T-helper 1 cell treated with Interleukin-12 subunit alpha and Interleukin-12 subunit beta and Interleukin-4 antibody, amounts not matched to agents 30 μg/mL and 1 μg/mL, for 36 hours (primary cell): ENCODE data around the gene CCDC40.
"Not testable (repeated sequence)": the region's sequence is repeated elsewhere in the genome, so short reads cannot be mapped to it uniquely, and the experiment has no call there.

Experiments used
- H3K27ac Mint-ChIP-seq: one replicate; pipeline ENCODE4 v1.8.0; 2021; ENCODE audit warnings: mild to moderate bottlenecking, mixed read lengths
- H3K27me3 Mint-ChIP-seq: one replicate; pipeline ENCODE4 v1.8.0; 2021; ENCODE audit warnings: low read depth, mixed read lengths
- H3K36me3 Mint-ChIP-seq: one replicate; pipeline ENCODE4 v1.8.0; 2021; ENCODE audit warnings: low read depth, mixed read lengths
- H3K4me1 Mint-ChIP-seq: one replicate; pipeline ENCODE4 v1.8.0; 2021; ENCODE audit warnings: low read depth, mixed read lengths
- H3K4me3 Mint-ChIP-seq: one replicate; pipeline ENCODE4 v1.8.0; 2021; ENCODE audit warnings: mild to moderate bottlenecking, moderate library complexity, mixed read lengths
- H3K9me3 Mint-ChIP-seq: one replicate; pipeline ENCODE4 v1.8.0; 2021; ENCODE audit warnings: mixed read lengths

Gene CCDC40

DNA sequence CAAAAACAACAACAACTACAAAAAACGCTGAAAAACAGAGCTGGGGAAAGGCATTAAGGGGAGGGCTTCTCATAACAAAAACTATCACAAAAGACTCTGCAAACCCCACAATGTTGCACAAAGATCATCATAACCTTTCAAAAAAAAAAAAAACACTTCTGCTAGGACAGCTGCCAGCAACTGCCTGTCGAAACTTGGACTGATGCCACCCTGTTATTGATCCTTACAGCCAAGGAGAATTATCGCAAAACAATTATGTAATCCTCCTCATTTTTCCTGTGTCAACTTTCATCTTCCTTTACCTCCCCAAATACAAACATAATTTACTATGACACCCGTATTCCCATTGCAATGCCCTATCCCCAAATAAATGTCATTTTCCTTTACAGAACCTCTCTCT lies 9.3 kb downstream of the CCDC40 start:
- Mint-ChIP-seq H3K36me3 (no peaks in the 10 kb centered on the region), H3K9me3 (no peaks in the 10 kb centered on the region), H3K4me3 (no peak overlapping the region), H3K27ac (no peak overlapping the region), H3K4me1 (no peaks in the 10 kb centered on the region), H3K27me3 (no peaks in the 10 kb centered on the region)

DNA sequence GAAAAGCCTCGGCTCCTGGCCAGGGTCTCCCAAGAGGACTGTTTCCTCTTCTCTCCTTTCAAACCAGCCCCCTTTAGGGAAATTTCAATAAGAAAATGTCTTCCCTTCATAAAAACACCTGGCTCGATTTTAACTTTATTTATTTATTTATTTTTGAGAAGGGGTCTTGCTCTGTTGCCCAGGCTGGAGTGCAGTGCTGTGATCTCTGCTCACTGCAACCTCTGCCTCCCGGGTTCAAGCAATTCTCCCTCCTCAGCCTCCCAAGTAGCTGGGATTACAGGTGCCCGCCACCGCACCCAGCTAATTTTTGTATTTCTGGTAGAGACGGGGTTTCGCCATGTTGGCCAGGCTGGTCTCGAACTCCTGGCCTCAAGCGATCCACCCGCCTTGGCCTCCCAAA lies 10.3 kb downstream of the CCDC40 start:
- H3K27ac Mint-ChIP-seq = not testable (repeated sequence)

DNA sequence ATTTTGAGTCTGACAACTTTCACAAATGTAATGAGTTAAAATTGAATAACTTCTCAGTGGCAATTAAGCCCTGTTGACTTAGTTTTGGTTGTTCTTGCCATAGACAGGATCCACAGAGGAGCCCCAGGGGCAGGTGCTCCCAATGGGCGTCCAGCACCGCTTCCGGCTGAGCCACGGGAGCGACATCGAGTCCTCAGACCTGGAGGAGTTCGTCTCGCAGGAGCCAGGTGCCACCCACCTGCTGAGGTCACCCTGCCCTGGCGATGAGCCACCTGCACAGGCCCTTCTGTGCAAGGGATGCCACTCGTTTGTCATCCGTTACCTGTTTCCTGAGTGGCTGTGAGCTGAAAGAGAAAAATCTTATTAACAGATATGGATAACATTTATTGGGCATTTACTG lies 10.7 kb downstream of the CCDC40 start:
- H3K27ac Mint-ChIP-seq = no peak overlapping the region
- no peaks in the 10 kb centered on the region for H3K27me3 Mint-ChIP-seq
- H3K4me1 Mint-ChIP-seq = no peaks in the 10 kb centered on the region
- H3K9me3 Mint-ChIP-seq = no peaks in the 10 kb centered on the region
- H3K4me3 Mint-ChIP-seq = no peak overlapping the region
- no peaks in the 10 kb centered on the region for H3K36me3 Mint-ChIP-seq

More for the DNA sequence above, 10.3 kb downstream of the CCDC40 start:
- H3K9me3 Mint-ChIP-seq, H3K4me1 Mint-ChIP-seq, H3K4me3 Mint-ChIP-seq, H3K27me3 Mint-ChIP-seq, H3K36me3 Mint-ChIP-seq: not testable (repeated sequence)

DNA sequence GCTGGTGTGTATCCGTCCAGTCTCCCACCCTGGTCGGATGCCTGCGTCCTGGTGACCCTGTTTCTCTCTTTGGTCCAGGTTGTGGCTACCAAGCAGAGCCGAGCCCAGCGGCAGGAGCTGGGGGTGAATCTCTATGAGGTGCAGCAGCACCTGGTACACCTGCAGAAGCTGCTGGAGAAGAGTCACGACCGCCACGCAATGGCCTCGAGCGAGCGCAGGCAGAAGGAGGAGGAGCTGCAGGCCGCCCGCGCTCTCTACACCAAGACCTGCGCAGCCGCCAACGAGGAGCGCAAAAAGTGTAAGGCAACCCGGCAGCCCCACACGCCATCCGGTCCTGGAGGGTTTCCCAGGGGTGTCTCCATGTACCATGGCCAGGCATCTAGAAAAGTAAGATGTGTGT lies 13.5 kb downstream of the CCDC40 start:
- H3K4me1 Mint-ChIP-seq = no peaks in the 10 kb centered on the region
- H3K9me3 Mint-ChIP-seq = no peaks in the 10 kb centered on the region
- no peak overlapping the region for H3K4me3 Mint-ChIP-seq
- H3K36me3 Mint-ChIP-seq = no peaks in the 10 kb centered on the region
- no peak overlapping the region for H3K27ac Mint-ChIP-seq
- H3K27me3 Mint-ChIP-seq = peaks cover 4% of the 10 kb centered on the region

DNA sequence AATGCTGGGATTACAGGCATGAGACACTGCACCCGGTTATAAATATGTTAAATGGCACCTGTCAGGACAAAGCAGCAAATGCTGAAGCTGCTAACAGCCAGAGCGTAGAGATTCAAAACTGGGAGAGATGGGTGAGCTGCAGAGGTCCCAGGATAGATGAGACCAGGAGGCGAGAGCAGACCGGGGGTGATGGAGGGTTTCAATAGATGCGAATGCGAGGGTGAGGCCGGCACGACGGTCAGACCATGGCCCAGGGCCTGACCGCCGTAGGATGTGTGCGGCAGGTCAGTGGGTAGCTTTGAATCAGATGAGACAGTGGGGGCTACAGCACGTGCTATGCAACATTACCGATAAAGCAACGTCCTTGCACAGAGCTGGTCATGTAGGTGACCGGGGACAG lies 14.3 kb downstream of the CCDC40 start:
- Mint-ChIP-seq H3K27ac (no peak overlapping the region), H3K4me1 (no peaks in the 10 kb centered on the region), H3K27me3 (peaks cover 4% of the 10 kb centered on the region), H3K36me3 (no peaks in the 10 kb centered on the region), H3K4me3 (no peak overlapping the region), H3K9me3 (no peaks in the 10 kb centered on the region)

DNA sequence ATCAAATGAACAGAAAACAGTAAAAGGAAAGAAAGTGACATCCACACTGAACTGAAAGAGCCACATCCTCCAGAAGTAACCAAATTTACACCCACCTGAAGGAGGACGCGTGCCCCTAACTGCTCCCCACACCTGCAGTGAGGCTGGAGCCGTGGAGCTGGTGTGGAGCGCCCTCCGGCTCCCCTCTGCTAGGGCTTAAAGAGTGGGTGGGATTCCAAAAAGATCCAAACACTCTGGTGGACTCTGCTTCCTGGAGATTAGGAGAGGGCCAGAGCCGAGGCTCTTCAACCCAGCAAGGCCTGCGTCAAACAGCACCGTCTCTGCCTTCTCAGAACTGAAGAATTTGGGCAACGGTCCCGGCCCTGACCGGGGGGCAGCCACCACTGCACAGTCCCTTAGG lies 15.2 kb downstream of the CCDC40 start:
- peaks cover 4% of the 10 kb centered on the region for H3K27me3 Mint-ChIP-seq
- H3K4me1 Mint-ChIP-seq = no peaks in the 10 kb centered on the region
- no peak overlapping the region for H3K27ac Mint-ChIP-seq
- no peaks in the 10 kb centered on the region for H3K36me3 Mint-ChIP-seq
- no peaks in the 10 kb centered on the region for H3K9me3 Mint-ChIP-seq
- H3K4me3 Mint-ChIP-seq = no peak overlapping the region

DNA sequence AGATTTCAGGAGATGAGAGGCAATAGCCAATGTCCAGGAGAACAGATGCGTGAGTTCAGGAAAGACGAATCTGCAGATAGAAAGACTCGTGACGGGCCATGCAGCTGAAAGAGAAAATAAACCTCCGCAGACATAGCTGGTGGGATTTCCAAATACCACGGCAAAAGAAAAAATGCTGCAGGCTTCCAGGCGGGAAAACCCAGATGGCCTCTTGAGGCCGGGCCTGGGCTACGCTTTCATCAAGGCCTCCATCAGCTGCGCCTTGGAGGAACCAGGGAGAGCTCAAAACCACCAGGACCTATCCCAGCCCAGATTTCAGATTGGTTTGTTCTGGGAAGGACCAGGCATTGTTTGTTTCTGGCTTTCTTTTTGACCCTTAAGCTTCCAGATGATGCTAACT lies 16.7 kb downstream of the CCDC40 start:
- Mint-ChIP-seq H3K27ac (no peak overlapping the region), H3K27me3 (peaks cover 4% of the 10 kb centered on the region), H3K36me3 (no peaks in the 10 kb centered on the region)

DNA sequence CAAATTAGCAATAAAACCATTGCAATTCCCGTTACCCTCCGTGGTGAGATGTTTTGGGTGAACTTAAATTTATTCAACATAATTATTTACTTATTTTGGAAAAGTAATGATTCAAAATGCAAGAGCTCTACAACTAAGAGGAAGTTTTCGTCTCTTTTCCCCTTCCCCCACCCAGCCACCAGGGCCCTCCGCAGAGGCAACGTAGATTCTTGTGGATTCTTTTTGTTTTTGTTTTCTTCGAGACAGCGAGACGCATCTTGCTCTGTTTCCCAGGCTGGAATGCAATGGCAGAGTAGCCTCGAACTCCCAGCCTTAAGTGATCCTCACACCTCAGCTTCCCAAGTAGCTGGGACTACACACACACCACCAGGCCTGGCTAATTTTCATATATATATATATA lies 19.2 kb downstream of the CCDC40 start:
- no peak overlapping the region for H3K4me3 Mint-ChIP-seq
- H3K27me3 Mint-ChIP-seq = peaks cover 4% of the 10 kb centered on the region
- H3K27ac Mint-ChIP-seq = no peak overlapping the region
- no peaks in the 10 kb centered on the region for H3K4me1 Mint-ChIP-seq
- H3K9me3 Mint-ChIP-seq = no peaks in the 10 kb centered on the region
- H3K36me3 Mint-ChIP-seq = no peaks in the 10 kb centered on the region

More for the DNA sequence above, 16.7 kb downstream of the CCDC40 start:
- H3K9me3 Mint-ChIP-seq = no peaks in the 10 kb centered on the region
- H3K4me1 Mint-ChIP-seq = no peaks in the 10 kb centered on the region
- no peak overlapping the region for H3K4me3 Mint-ChIP-seq

DNA sequence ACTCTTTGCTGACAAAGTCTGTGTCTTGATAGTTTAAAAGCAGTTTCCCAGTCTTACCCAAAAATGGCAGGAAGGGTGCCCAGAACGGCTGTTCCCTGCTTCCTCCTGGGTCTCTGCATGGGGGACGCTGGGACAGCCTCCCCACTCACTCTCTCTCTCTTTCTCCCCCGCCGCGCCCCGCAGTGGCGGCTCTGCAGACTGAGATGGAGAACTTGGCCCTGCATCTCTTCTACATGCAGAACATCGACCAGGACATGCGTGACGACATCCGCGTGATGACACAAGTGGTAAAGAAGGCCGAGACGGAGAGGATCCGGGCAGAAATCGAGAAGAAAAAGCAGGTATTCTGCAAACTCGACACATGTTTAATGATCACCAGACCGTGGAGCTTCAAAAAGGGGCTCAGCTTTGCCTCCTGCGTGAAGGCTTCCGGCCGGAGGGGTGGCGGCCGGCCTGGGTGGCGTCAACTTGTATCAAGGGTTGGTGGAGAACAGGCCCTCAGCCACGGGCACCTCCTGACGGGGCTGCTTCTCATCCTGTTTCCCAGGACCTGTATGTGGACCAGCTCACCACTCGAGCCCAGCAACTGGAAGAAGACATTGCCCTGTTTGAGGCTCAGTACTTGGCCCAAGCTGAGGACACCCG lies 22.0 kb downstream of the CCDC40 start:
- H3K9me3 Mint-ChIP-seq = no peaks in the 10 kb centered on the region
- no peaks in the 10 kb centered on the region for H3K27me3 Mint-ChIP-seq
- no peaks in the 10 kb centered on the region for H3K4me1 Mint-ChIP-seq
- H3K27ac Mint-ChIP-seq = no peak overlapping the region
- H3K4me3 Mint-ChIP-seq = no peak overlapping the region
- no peaks in the 10 kb centered on the region for H3K36me3 Mint-ChIP-seq

DNA sequence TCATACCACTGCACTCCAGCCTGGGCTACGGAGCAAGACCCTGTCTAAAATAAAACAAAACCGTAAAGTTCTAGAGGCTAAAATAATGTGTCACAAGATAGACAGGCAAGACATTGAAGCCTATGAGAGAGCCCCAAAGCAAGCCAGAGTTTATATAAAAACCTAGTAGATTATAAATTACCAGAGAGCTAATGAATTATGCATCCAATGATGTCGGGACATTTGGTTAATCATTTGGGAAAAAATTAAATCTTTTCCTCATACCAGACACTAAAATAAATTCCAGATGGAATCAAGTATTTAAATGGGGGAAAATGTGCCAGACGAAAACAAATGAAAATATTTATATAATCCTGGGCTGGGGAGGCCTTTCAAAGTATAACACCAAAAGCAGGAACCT lies 24.2 kb downstream of the CCDC40 start:
- no peak overlapping the region for H3K4me3 Mint-ChIP-seq
- no peaks in the 10 kb centered on the region for H3K4me1 Mint-ChIP-seq
- no peaks in the 10 kb centered on the region for H3K27me3 Mint-ChIP-seq
- H3K9me3 Mint-ChIP-seq = no peaks in the 10 kb centered on the region
- no peak overlapping the region for H3K27ac Mint-ChIP-seq
- H3K36me3 Mint-ChIP-seq = no peaks in the 10 kb centered on the region

DNA sequence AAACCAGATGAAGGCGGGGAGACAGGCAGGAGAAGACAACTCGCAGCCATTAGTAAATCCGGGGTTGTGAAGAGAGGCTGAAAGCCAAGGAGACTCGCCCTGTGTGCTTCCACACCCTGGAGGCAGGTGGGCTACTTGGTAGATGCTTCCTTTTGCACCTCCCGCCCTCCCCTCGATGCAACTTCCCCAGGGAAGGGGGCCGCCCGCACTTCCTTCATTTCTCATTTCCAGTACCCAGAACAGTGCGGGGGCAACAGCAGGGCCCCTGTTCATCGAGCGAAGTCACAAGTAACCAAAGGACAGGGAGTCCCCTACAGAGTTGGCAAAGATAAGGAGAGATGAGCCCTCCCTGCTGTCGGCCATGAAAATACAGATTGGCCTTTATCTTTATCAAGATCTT lies 25.0 kb downstream of the CCDC40 start:
- H3K27me3 Mint-ChIP-seq = no peaks in the 10 kb centered on the region
- H3K27ac Mint-ChIP-seq = no peak overlapping the region
- H3K9me3 Mint-ChIP-seq = no peaks in the 10 kb centered on the region
- H3K4me1 Mint-ChIP-seq = no peaks in the 10 kb centered on the region
- no peak overlapping the region for H3K4me3 Mint-ChIP-seq
- no peaks in the 10 kb centered on the region for H3K36me3 Mint-ChIP-seq

DNA sequence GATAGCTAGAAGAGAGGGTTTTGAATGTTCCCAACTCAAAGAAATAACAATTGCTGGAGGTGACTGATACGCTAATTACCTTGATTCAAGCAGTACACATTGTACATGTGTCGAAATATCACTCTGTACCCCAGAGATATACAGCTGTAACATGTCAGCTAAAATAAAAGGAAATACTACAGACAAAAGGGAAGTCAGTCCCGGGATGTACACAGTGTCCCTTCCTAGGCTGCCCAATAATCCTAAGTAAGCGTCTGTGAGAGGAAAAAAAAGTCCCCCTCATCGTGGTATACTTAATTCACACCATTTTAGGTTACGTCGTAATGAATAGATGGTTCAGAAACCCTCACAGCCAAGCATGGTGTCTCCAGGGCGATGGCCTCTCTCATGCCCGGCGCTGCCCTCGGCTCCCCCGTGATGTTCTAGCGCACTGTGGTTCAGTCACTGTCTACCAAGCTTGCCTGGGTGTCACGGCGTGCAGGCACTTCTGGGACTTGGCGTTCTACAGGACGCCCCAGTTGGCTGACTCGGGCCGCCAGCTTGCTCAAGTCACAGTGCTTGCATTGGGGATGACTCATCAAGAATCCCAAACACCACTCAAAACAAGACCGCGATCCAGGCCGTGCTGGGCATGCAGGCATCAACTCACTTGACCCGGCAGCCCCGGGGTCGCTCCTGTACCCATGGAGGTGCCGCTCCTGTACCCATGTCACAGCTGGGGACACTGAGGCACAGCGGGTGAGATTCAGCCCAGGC lies 27.6 kb downstream of the CCDC40 start:
- H3K27me3 Mint-ChIP-seq = no peaks in the 10 kb centered on the region
- no peak overlapping the region for H3K4me3 Mint-ChIP-seq
- H3K4me1 Mint-ChIP-seq = no peaks in the 10 kb centered on the region
- H3K9me3 Mint-ChIP-seq = no peaks in the 10 kb centered on the region
- no peak overlapping the region for H3K27ac Mint-ChIP-seq
- no peaks in the 10 kb centered on the region for H3K36me3 Mint-ChIP-seq

DNA sequence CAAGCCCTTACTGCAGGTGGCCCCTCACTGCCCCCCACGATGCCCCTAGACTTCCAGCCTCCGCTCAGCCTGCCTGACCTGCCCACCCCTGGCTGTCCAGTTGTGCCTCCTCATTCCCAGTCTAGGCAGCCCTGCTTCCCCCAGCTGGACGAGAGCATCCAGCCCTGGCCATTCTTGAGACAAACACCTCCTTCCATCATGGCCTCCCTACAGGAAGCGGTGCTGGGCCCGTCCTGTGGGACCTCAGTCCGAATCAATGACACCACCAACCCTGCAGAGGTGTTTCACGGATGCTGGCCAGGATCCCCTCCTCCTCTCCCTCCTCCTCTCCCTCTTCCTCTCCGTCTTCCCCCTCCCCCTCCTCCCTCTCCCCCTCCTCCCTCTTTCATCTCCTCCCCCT lies 28.3 kb downstream of the CCDC40 start:
- Mint-ChIP-seq H3K36me3 (no peaks in the 10 kb centered on the region), H3K9me3 (no peaks in the 10 kb centered on the region), H3K27ac (no peak overlapping the region), H3K4me1 (no peaks in the 10 kb centered on the region), H3K4me3 (no peak overlapping the region), H3K27me3 (no peaks in the 10 kb centered on the region)

DNA sequence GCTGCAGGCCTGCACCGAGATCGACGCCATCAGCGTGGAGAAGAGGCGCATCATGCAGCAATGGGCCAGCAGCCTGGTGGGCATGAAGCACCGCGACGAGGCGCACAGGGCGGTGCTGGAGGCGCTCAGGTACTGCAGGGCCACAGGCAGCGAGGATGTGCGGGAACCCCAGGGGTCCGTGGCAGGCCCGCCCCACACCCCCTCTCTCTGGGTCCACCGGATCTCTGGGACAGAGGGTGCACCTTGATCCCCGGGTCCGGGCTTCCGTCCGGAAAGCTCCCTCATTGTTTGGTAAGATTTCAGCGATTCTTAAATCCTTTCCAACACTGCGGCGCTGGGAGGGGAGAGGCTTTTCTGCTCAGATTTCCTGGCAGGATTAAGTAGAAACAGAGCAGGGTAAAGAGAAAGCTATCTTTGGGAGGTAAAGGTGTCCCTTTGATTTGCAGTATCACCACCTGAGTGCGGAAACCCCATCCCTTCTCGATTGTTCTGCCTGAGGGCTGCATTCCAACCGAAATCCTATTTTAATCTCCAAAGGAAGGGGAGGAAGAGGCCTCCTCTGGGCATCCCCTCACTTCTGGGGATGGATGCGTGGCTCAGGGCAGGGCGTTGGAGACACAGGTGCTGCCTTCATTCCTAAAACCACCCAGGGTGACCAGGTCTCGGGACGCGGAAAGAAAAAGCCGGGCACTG lies 29.2 kb downstream of the CCDC40 start:
- no peaks in the 10 kb centered on the region for H3K9me3 Mint-ChIP-seq
- H3K36me3 Mint-ChIP-seq = no peaks in the 10 kb centered on the region

DNA sequence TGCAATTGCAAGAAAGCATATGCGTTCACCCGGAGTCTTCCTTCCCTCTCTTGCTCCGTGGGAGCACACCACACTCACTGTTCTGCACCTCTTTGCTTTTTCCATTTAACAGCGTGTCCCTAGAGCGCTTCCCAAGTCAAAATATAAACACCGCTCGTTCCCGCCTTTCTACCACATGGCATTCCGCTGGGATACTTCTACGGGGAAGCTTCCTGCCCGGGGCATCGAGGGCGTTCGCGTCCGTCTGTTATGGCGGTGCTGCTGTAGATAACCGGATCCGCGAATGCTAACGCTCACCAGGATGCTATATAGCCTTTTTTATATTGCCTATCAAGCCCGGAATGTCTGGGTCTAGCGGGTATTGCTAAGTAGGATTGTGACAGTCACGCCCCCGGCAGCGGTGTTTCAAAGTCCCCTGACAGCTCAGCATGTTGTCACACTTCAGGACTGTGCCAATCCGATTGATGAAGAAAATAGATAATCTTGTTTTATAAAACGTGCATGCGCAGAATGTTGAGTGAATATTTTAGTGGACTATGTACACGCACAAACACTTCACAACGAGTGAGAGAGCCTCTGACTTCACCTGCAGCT lies 31.0 kb downstream of the CCDC40 start:
- H3K36me3 Mint-ChIP-seq = no peaks in the 10 kb centered on the region
- no peaks in the 10 kb centered on the region for H3K9me3 Mint-ChIP-seq
- no peaks in the 10 kb centered on the region for H3K27me3 Mint-ChIP-seq
- no peak overlapping the region for H3K4me3 Mint-ChIP-seq
- peaks cover 4% of the 10 kb centered on the region for H3K4me1 Mint-ChIP-seq
- no peak overlapping the region for H3K27ac Mint-ChIP-seq

More for the DNA sequence above, 29.2 kb downstream of the CCDC40 start:
- Mint-ChIP-seq H3K4me1 (no peaks in the 10 kb centered on the region), H3K4me3 (no peak overlapping the region), H3K27ac (no peak overlapping the region), H3K27me3 (no peaks in the 10 kb centered on the region)
